ENCODE results near the gene C3orf20. TPM values are rescaled to one million over a fixed set of nuclear protein-coding genes. Genes with fewer than 3 reads are reported as not detected.

The C3orf20 gene
- total and polyA plus RNA-seq, 7 donors, result 0.03 to 0.16 TPM; not detected in 5

DNA sequence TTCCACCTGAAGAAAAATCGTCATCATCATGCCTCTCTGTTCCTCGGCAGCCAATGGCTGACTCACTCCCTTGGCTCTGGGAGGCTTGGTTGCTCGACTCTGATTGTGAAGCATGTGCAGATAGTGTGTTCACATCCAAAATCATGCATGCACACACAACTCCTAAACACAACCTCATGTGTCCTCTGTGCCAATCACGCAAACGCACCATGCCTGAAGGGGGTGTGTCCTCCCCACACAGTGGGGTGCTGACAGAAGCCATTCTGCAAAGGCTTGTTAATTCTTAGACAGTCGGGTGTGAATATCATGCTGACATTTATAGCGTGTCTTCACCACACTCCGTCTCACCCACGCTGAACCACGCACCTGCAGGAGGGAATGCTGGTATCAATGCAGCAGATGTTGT is 34.8 kb upstream of the C3orf20 start:
- H3K9me3 ChIP-seq, result no peaks in the 10 kb centered on the region
- H3K36me3 ChIP-seq, result no peaks in the 10 kb centered on the region
- no peak for DNase-seq
- intact Hi-C loops (cut with DNase I), result no loop called here
- H3K4me3 ChIP-seq, result no peak overlapping the region
- peaks cover 0 to 49% (median 0%) of the 10 kb centered on the region in 3 donors for H3K27me3 ChIP-seq
- WGBS, 2 donors, result 26 to 71% methylated on average over 10 of the region's 10 CpGs
- H3K27ac ChIP-seq, result no peak overlapping the region
- no peaks in the 10 kb centered on the region for H3K4me1 ChIP-seq
- no peak for TF ChIP-seq POLR2A (IDR thresholded peaks at IDR 0.05)
- no peak for TF ChIP-seq POLR2AphosphoS5 (IDR thresholded peaks at IDR 0.05)
- TF ChIP-seq, protein P1, sequence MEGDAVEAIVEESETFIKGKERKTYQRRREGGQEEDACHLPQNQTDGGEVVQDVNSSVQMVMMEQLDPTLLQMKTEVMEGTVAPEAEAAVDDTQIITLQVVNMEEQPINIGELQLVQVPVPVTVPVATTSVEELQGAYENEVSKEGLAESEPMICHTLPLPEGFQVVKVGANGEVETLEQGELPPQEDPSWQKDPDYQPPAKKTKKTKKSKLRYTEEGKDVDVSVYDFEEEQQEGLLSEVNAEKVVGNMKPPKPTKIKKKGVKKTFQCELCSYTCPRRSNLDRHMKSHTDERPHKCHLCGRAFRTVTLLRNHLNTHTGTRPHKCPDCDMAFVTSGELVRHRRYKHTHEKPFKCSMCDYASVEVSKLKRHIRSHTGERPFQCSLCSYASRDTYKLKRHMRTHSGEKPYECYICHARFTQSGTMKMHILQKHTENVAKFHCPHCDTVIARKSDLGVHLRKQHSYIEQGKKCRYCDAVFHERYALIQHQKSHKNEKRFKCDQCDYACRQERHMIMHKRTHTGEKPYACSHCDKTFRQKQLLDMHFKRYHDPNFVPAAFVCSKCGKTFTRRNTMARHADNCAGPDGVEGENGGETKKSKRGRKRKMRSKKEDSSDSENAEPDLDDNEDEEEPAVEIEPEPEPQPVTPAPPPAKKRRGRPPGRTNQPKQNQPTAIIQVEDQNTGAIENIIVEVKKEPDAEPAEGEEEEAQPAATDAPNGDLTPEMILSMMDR (IDR thresholded peaks at IDR 0.05), result no peak
- no peak for TF ChIP-seq EP300 (IDR thresholded peaks at IDR 0.05)

DNA sequence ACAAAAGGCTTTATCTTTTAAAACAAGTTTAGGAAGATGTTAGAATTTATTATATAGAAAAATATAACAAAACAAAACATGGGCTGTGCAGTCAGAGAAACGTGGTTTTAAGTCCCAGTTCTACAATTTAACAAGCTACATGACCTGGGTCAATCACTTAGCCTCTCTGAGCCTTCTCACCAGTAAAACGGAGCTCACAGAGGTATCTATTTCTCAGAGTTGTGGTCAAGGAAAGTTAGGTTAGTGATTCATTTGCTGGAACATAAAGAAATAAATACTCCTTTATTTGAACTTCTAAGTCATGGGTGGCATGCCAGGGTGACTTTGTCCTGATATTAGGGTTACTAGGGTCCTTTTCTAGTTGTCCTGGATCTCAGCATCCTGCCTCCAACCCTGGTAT is 34.2 kb upstream of the C3orf20 start:
- H3K36me3 ChIP-seq, result no peaks in the 10 kb centered on the region
- no peaks in the 10 kb centered on the region for H3K4me1 ChIP-seq
- no peak overlapping the region for H3K4me3 ChIP-seq
- DNase-seq, result no peak
- no peak overlapping the region for H3K27ac ChIP-seq
- no peaks in the 10 kb centered on the region for H3K9me3 ChIP-seq
- no peak for TF ChIP-seq POLR2AphosphoS5 (IDR thresholded peaks at IDR 0.05)
- TF ChIP-seq EP300 (IDR thresholded peaks at IDR 0.05), result no peak
- TF ChIP-seq, protein P1 (IDR thresholded peaks at IDR 0.05), result no peak
- no peak for TF ChIP-seq POLR2A (IDR thresholded peaks at IDR 0.05)
- intact Hi-C loops (cut with DNase I), result no loop called here
- 24 to 44% methylated on average over 2 of the region's 2 CpGs for WGBS, 2 donors
- peaks cover 0 to 49% (median 0%) of the 10 kb centered on the region in 3 donors for H3K27me3 ChIP-seq

DNA sequence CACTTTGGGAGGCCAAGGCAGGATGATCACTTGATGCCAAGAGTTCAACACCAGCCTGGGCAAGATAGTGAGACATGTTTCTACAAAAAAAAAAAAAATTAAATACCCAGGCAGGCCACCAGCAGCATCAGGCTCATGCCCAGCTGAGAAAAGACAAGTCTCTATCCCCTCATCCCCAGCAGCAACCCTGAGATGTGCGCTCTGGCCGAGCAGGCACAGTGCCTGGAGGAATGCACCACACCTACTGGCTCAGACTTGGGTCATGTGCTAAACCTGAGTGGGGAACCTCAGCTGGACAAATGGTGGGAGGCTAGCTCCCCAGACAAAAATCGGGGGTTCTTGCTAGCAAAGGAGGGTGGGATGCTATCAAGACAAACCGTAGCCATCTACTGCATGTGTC is 33.6 kb upstream of the C3orf20 start:
- H3K4me3 ChIP-seq, result no peak overlapping the region
- H3K9me3 ChIP-seq, result no peaks in the 10 kb centered on the region
- H3K27ac ChIP-seq, result no peak overlapping the region
- no peak for DNase-seq
- no peak for TF ChIP-seq POLR2AphosphoS5 (IDR thresholded peaks at IDR 0.05)
- no peak for TF ChIP-seq POLR2A (IDR thresholded peaks at IDR 0.05)
- TF ChIP-seq EP300 (IDR thresholded peaks at IDR 0.05), result no peak
- TF ChIP-seq, protein P1 (IDR thresholded peaks at IDR 0.05), result no peak
- H3K36me3 ChIP-seq, result no peaks in the 10 kb centered on the region
- no peaks in the 10 kb centered on the region for H3K4me1 ChIP-seq
- 80 to 90% methylated on average over 4 of the region's 4 CpGs for WGBS, 2 donors
- intact Hi-C loops (cut with DNase I), result no loop called here
- H3K27me3 ChIP-seq, result peaks cover 0 to 49% (median 0%) of the 10 kb centered on the region in 3 donors

DNA sequence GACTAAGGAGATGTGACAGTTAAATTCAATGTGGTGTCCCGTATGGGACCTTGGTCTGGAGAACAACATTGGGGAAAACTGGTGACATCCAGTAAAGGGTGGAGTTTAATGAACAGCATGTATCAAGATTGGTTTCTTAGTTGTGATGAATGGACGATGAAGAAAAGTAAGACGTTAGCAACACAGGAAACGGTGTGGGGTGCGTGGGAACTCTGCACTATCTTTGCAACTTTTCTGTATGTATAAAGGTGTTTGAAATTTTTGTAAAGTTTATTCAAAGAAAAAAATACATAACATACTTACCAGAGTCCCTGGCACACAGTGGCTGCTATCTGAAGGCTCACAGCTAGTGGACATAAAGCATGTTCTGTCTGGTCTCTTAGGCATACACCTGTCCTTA is 29.5 kb upstream of the C3orf20 start:
- Histone ChIP-seq H3K9me3 (no peaks in the 10 kb centered on the region), H3K27ac (no peak overlapping the region), H3K27me3 (peaks cover 0 to 19% (median 0%) of the 10 kb centered on the region in 3 donors), H3K4me1 (peaks cover 0 to 1% (median under 1%) of the 10 kb centered on the region in 4 donors), H3K36me3 (no peaks in the 10 kb centered on the region), H3K4me3 (no peak overlapping the region)
- intact Hi-C loops (cut with DNase I), result no loop called here
- WGBS, 2 donors, result 85 to 91% methylated on average over 5 of the region's 5 CpGs
- DNase-seq, result no peak
- TF ChIP-seq, protein P1 (IDR thresholded peaks at IDR 0.05), result no peak
- TF ChIP-seq EP300 (IDR thresholded peaks at IDR 0.05), result no peak
- TF ChIP-seq POLR2A (IDR thresholded peaks at IDR 0.05), result no peak
- no peak for TF ChIP-seq POLR2AphosphoS5 (IDR thresholded peaks at IDR 0.05)

DNA sequence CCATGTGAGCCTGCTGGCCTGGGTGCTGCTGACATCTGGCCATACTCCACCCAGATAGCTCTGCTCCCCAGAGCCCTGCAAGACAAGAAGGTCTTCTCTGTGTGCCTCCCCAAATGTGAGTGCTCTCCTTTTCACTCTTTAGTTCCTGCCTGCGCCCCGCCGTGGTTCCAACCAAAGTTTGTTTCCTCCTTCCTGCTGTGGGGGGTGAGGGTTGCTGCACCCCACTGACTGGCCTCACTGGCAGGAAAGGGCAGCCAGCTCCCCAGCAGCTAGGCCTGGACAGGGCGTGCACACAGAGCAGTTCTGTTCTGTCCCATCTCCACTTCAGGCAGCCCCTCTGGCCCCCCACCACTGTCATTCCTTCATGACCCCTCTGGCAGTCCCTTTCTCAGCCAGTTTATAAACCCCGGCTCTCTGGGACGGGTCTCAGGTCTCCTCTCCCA is 28.8 kb upstream of the C3orf20 start:
- Histone ChIP-seq H3K4me3 (no peak overlapping the region), H3K36me3 (no peaks in the 10 kb centered on the region), H3K27ac (no peak overlapping the region), H3K9me3 (no peaks in the 10 kb centered on the region), H3K27me3 (peaks cover 0 to 12% (median 0%) of the 10 kb centered on the region in 3 donors), H3K4me1 (peaks cover 0 to 8% (median 4%) of the 10 kb centered on the region in 4 donors)
- TF ChIP-seq, protein P1 (IDR thresholded peaks at IDR 0.05), result no peak
- TF ChIP-seq EP300 (IDR thresholded peaks at IDR 0.05), result no peak
- TF ChIP-seq POLR2A (IDR thresholded peaks at IDR 0.05), result no peak
- no peak for TF ChIP-seq POLR2AphosphoS5 (IDR thresholded peaks at IDR 0.05)
- no peak for DNase-seq
- WGBS, 2 donors, result 80 to 84% methylated on average over 6 of the region's 6 CpGs
- intact Hi-C loops (cut with DNase I), result no loop called here

Data from sigmoid colon (tissue), 7 donors.